Measurements from ENCODE around the gene CDC25B.

Gene CDC25B

GRCh38 chr20:3782597-3782996, 13.5 kb upstream of the CDC25B start (continued):
- no peak for TF ChIP-seq TSHZ2 (CRISPR knock-in tag; IDR thresholded peaks at IDR 0.05)
- no peak for TF ChIP-seq ZNF565 (CRISPR knock-in tag; conservative IDR thresholded peaks at IDR 0.05; ENCODE audit: low read depth)
- TF ChIP-seq ZFP3 (CRISPR knock-in tag; IDR thresholded peaks at IDR 0.05), result no peak
- TF ChIP-seq CSRNP3 (CRISPR knock-in tag; IDR thresholded peaks at IDR 0.05), result no peak
- TF ChIP-seq GLIS3 (CRISPR knock-in tag; IDR thresholded peaks at IDR 0.05), result no peak

DNA sequence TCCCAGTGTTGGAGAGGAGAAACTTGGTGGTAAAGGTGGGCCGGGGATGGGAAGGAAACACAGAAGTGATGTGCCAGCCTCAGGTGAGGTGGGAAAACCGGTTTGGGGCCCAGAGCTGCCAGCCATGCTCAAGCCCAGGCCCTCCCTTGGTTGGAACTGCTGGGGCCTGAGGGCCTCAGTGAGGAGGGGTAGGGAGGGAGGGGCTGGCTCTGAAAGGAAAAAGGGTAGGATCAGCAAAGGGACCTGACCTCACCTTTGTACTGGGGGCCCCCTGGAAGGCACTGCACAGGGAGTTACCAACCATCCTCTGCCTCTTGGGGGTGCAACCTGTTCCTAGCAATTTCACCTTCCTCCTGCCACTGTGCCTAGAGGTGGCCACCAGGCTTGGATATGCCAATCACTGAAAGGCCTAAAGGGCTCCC, 13.0 kb upstream of the CDC25B start:
- TF ChIP-seq POU6F1 (CRISPR knock-in tag; IDR thresholded peaks at IDR 0.05; ENCODE audit: borderline replicate concordance, low read depth), result no peak
- no peak for TF ChIP-seq CSRNP3 (CRISPR knock-in tag; IDR thresholded peaks at IDR 0.05)
- ATAC-seq, result no peak

DNA sequence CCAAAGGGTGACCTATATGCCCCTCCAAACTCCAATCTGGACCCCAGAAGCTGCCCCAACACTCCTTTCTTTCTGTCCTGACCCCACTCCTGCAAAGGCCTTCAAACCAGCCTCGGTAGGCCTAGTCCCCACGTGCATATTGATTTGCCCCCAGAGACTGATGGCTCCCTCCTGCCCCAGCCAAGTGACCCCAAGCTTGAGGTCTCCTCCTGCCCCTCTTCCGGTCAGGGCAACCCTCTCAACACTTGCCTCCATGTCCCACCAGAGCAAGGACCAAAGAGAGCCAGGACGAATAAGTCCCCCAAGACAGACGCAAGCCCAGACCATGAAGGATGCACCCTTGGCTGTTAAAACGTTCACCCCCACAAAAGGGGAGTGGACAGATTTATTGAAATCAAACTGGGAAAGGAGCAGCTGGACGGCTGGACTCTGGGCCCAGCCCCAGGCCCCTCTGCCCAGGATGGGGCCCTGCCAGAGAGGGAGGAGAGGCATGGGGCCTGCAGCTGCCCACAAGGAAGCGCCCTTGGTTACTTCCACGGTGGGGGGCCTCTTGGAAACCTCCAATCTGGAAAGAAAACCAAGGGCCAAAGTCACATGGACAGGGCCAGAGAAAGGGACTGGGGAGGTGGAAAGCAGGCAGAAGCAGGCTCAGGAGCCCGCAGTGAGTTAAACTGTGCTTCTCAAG, 12.5 kb upstream of the CDC25B start:
- TF ChIP-seq ZFP3 (CRISPR knock-in tag; IDR thresholded peaks at IDR 0.05) (no peak), GLIS3 (CRISPR knock-in tag; IDR thresholded peaks at IDR 0.05) (no peak), ARNTL (CRISPR knock-in tag; IDR thresholded peaks at IDR 0.05; ENCODE audit: borderline replicate concordance, low read depth) (no peak)
- TF ChIP-seq, protein P1, sequence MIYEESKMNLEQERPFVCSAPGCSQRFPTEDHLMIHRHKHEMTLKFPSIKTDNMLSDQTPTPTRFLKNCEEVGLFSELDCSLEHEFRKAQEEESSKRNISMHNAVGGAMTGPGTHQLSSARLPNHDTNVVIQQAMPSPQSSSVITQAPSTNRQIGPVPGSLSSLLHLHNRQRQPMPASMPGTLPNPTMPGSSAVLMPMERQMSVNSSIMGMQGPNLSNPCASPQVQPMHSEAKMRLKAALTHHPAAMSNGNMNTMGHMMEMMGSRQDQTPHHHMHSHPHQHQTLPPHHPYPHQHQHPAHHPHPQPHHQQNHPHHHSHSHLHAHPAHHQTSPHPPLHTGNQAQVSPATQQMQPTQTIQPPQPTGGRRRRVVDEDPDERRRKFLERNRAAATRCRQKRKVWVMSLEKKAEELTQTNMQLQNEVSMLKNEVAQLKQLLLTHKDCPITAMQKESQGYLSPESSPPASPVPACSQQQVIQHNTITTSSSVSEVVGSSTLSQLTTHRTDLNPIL (CRISPR knock-in tag; IDR thresholded peaks at IDR 0.05; ENCODE audit: low read depth), result no peak
- ATAC-seq, result no peak

GRCh38 chr20:3784216-3784853, 11.8 kb upstream of the CDC25B start:
- ATAC-seq, result no peak
- TF ChIP-seq ZC3H10 (CRISPR knock-in tag; IDR thresholded peaks at IDR 0.05) (no peak), PPARA (CRISPR knock-in tag; IDR thresholded peaks at IDR 0.05; ENCODE audit: borderline replicate concordance) (no peak), ZNF8 (CRISPR knock-in tag; IDR thresholded peaks at IDR 0.05) (no peak), TCF4 (CRISPR knock-in tag; IDR thresholded peaks at IDR 0.05; ENCODE audit: borderline replicate concordance) (no peak), ZFP3 (CRISPR knock-in tag; IDR thresholded peaks at IDR 0.05) (no peak), CSDC2 (CRISPR knock-in tag; IDR thresholded peaks at IDR 0.05) (no peak)
- TF ChIP-seq, protein P2, sequence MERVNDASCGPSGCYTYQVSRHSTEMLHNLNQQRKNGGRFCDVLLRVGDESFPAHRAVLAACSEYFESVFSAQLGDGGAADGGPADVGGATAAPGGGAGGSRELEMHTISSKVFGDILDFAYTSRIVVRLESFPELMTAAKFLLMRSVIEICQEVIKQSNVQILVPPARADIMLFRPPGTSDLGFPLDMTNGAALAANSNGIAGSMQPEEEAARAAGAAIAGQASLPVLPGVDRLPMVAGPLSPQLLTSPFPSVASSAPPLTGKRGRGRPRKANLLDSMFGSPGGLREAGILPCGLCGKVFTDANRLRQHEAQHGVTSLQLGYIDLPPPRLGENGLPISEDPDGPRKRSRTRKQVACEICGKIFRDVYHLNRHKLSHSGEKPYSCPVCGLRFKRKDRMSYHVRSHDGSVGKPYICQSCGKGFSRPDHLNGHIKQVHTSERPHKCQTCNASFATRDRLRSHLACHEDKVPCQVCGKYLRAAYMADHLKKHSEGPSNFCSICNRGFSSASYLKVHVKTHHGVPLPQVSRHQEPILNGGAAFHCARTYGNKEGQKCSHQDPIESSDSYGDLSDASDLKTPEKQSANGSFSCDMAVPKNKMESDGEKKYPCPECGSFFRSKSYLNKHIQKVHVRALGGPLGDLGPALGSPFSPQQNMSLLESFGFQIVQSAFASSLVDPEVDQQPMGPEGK (CRISPR knock-in tag; IDR thresholded peaks at IDR 0.05; ENCODE audit: borderline replicate concordance), result no peak
